Measurements from ENCODE around the gene UACA.

UACA gene

GRCh38 chr15:70659662-70660061 lies 103.7 kb downstream of the UACA start:
- DNase-seq (ENCODE audit: low spot score), result no peak

- no peak for DNase-seq (ENCODE audit: low spot score)
Observed at GRCh38 chr15:70658641-70659040, 104.7 kb downstream of the UACA start.

- DNase-seq (ENCODE audit: low spot score), result no peak
Observed at GRCh38 chr15:70653426-70653825, 109.9 kb downstream of the UACA start.

DNA sequence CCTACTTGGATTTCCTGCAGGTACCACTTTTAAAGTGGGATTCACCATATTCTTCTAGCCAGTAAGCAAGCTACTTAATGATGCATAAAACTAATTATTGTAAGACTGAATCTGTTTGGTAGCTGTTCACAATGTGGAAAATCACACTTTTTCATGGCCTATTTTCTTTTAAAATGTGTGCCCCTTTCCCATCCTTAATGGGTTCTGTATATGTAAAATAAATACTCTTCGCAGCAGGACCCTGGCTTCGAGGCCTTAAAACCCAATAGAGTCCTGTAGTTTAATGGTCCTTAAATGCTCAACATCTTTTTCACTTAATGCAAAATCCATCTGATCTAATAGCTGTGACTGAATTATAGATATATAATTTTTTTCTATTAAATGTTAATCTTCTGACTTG lies 111.0 kb downstream of the UACA start:
- no peak for DNase-seq (ENCODE audit: low spot score)

DNA sequence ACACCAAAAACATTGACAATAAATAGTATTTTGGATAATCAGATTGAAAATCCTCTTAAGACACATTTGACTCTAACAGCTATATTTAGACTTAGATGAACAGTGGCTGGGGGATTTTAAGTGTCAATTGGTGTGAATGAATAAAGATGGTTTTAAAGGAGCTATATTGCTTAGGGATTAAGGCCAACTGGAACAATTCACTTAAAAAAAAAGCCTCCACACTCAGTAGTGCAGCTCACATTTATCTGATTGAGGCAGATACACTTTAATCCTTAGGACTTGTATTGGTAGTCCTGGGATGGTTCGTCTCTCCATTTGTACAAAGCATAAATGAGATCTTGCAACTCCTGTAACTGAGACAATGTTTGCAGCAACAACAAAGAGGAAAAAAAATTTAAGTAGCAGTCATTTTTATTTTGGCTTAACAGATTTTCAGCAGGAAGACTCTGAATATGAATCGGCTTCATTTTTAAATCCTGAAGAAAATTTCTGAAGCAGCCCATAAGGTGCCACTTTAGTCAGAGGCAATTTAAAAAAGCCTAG lies 112.0 kb downstream of the UACA start:
- DNase-seq (ENCODE audit: low spot score), result no peak

DNA sequence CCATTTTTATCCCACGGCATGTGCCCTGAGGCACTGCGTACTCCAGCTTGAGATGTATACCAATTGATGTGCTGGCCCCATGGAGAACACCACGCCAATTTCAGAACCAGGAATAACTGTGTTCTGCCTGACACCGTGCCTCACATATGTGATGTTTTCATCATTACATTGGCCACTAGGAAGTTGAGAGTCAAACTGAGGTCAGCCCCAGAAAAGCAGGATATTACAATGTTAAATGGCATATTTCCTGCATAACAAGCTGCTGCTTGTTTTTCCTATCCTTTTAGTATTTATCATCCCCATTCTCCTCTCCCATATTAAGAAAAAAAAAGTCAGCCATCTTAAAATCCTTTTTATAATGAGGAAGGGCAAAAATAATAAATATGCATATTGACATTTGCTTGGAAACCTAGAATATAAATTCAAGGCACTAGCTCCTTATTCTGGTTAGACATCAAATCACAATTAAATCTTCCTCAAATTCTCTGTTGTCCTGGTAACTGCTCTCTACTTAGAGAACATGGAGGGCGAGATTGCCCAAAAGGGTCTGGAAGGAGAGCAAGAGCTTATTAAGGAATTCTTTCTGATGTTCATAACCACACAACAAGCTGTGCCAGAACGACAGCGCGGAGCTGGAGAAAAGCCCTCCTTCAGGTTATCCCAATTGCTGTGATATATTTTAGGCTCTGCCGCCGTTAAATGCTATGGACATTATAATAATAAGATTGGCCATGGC lies 112.6 kb downstream of the UACA start:
- DNase-seq (ENCODE audit: low spot score), result no peak

GRCh38 chr15:70647396-70647795 lies 116.0 kb downstream of the UACA start:
- DNase-seq (ENCODE audit: low spot score), result no peak

DNA sequence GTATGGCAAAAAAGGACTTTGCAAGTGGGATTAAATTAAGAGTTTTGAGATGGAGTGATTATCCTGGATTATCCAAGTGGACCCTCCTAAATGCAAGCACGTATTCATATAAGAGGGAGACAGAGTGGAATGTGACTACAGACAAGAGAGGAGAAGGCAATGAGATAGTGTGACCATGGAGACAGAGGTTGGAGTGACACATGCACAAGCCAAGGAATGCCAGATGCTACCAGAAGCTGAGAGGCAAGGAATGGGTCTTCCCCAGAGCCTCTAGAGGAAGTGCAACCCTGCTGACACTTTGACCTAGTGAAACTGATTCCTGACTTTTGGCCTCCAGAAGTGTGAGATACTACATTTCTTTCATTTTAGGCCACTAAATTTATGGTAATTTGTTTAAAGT lies 117.2 kb downstream of the UACA start:
- no peak for DNase-seq (ENCODE audit: low spot score)

DNA sequence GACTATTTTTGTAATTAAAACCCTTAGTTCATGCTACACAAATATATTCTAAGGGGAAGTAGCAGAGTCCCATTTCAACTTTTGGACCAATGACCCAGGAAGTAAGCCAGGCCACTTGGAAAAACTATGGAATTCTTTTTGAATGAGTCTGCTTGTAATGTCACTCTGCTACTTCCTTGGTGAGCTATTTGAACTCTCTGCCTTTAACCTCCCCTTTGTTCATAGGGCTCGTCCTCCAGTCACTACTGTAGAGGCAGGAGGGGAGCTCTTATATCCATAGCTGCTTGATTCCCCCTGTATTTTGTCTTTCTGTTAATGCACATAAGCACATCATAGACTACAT lies 119.6 kb downstream of the UACA start:
- peak; percentile 32 for DNase-seq (ENCODE audit: low spot score)

DNA sequence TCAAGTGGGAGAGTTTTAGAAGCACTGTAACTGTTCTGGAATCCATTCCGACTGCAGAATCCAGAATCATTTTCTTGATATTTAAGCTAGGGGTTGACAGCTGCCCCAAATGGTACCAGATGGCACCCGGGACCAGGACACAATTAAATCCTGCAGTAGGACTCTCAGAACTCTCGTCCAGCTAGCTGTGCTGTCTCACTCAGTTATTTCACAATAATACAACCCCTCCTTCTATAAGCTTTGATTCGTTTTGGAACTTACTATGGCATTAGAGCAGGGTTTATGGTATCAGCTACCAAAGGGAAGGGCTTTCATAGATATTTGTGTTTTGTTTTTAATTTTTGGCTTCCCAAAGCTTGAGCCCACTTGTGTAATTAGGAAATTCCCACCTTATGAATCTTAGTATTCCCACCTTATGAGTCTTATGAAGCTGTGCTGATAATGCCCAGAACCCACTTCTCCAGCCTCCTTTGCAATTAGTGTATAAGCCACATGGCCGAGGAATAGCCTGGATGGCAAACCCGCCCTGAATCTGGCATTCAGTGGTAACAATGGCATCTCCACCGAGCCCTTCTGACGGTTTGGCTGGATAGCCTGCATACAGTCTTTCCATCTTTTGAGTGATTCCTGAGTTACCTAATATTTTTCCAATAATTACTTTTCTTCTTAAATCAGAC lies 120.1 kb downstream of the UACA start:
- DNase-seq (ENCODE audit: low spot score), result no peak

GRCh38 chr15:70636540-70637165 lies 126.7 kb downstream of the UACA start:
- DNase-seq (ENCODE audit: low spot score), result no peak

GRCh38 chr15:70635895-70636294 lies 127.5 kb downstream of the UACA start:
- DNase-seq (ENCODE audit: low spot score), result no peak

DNA sequence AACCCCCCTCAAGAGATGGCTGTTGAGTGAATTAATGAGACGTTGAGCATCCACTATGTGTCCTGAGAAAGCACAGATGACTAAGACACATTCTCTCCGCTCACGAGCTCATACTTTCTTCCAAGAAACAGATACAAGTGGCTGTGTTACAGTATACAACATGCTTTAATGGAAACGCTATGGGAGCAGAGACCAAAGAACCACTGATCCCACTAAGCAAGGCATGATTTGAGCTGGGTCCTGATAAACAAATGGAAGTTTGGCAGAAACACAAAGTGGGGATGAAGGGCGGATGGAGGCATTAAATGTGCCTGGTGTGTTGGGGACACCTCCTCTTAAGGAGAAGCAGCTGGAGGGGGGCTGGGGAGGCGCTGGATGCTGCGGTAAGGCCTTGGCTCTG lies 129.4 kb downstream of the UACA start:
- no peak for DNase-seq (ENCODE audit: low spot score)

DNA sequence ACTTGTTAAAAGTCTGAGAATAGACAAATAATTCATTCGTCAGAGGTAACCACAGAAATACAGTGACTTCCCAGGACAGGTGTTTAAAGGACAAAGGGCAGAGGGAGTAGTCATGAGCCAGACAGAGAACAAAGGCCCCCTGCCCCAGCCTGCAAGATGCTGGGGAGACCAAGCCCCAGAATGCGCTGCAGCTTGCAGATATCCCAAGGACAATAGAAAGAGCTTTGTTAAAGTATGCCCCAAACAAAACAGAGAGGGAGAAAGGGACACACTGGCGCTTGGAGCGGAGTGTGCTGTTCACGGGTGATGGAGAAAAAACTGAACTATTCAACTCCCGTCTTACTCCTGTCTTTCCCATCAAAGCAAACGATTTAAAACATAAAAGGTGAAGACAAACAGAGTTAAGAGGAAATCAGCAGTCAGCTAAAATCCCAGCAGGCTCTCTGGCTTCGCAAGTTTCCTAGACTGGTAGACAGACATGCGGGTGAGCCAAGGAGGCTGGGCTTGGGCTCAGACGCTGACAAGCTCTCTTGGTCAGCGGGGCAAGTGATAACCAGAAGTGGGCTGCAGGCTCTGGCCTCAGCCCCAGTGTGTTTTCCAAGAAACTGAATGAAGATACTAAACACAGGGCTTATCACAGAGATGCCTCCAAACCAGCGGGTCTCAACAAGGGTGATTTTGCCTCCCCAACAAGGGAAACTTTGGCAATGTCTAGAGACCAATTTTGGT lies 130.1 kb downstream of the UACA start:
- no peak for DNase-seq (ENCODE audit: low spot score)

GRCh38 chr15:70632491-70633102 lies 130.8 kb downstream of the UACA start:
- DNase-seq (ENCODE audit: low spot score), result no peak

GRCh38 chr15:70632079-70632478 lies 131.3 kb downstream of the UACA start:
- DNase-seq (ENCODE audit: low spot score), result no peak

GRCh38 chr15:70629735-70630273 lies 133.6 kb downstream of the UACA start:
- no peak for DNase-seq (ENCODE audit: low spot score)

GRCh38 chr15:70628549-70628896 lies 134.8 kb downstream of the UACA start:
- no peak for DNase-seq (ENCODE audit: low spot score)

DNA sequence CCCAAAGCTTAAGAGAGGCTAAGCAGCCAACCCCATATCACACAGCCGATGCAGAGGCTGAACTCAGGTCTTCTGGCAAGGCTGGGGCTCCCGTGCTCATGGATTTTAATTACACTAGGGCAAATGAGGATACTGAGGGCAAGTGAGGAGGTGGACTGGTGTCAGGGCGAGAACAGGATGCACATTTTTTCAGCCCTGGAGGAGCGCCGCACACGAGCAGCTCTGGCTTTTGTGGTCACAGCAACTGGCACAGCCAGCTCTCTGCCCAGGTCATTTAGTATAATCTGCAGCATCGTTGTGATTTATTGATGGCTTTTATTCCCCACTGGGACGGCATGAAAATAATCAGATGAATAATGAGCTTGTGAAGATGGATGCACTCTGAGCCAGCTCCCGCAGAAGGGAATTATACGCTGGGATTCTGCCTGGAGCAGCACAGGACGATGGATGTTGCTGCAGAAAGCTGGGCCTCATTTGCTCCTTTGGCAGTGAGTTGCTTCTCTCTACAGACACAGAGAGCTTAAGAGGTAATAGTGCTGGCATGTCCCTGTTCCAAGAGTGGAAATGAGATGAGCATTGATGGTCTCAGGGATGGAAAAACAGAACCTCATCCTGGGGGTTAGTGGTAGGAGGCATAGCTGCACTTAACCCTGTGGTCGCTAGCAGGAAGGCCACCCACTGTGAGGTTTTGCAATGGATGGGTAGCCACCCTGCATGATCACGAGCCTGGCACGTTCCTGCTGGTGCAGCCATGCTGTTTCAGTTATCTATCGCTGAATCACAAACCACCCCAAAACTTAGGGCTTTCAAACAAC lies 135.4 kb downstream of the UACA start:
- no peak for DNase-seq (ENCODE audit: low spot score)

GRCh38 chr15:70627322-70627721 lies 136.0 kb downstream of the UACA start:
- DNase-seq (ENCODE audit: low spot score), result no peak

GRCh38 chr15:70625438-70625837 lies 137.9 kb downstream of the UACA start:
- no peak for DNase-seq (ENCODE audit: low spot score)

All from AG08396 (cell line).